NCI-H2196 treated with DMSO at 0.1 percent for 48 hours (cell line): ENCODE results near the gene CDK18.

ENCODE experiments used
- DNase-seq: peaks from one replicate; lab custom pipeline; 2025; ENCODE audit not compliant: unreplicated experiment; lab: John Stamatoyannopoulos, UW

CDK18 gene

DNA sequence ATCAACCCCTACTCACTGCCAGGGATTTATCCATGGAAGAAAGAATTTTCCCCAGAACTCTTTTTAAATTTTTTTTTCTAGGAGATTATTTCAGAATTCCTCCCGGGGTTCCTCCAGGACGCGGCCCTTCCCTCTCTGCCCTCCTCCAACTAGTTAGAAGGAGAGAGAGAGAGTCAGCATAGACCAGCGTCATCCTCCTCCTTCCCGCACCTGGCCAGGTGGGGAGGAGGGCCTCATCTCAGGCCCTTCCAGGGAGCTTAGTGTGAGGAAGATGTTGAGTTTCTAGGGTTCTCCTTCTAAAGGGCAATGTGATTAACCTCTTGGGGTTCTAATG lies 63.6 kb downstream of the CDK18 start:
- no peak for DNase-seq

GRCh38 chr1:205568469-205569361 lies 64.2 kb downstream of the CDK18 start:
- no peak for DNase-seq

GRCh38 chr1:205569411-205570172 lies 65.1 kb downstream of the CDK18 start:
- DNase-seq = no peak

DNA sequence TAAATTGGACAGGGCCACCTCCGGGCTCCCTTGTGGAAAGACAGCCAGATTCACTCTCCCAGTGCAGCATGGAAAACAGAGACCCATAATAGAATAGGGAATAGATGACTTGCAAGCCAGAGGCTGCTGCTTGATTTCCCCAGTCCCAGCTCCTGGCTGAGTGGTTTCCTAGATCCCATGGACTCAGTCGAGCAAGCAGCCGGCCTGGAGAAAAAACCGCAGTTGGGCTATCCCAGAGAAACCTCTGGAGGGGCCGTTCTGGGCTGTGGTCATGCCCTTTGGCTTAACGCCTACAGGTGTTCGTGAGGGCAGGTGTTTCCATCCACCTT lies 65.7 kb downstream of the CDK18 start:
- DNase-seq = no peak

DNA sequence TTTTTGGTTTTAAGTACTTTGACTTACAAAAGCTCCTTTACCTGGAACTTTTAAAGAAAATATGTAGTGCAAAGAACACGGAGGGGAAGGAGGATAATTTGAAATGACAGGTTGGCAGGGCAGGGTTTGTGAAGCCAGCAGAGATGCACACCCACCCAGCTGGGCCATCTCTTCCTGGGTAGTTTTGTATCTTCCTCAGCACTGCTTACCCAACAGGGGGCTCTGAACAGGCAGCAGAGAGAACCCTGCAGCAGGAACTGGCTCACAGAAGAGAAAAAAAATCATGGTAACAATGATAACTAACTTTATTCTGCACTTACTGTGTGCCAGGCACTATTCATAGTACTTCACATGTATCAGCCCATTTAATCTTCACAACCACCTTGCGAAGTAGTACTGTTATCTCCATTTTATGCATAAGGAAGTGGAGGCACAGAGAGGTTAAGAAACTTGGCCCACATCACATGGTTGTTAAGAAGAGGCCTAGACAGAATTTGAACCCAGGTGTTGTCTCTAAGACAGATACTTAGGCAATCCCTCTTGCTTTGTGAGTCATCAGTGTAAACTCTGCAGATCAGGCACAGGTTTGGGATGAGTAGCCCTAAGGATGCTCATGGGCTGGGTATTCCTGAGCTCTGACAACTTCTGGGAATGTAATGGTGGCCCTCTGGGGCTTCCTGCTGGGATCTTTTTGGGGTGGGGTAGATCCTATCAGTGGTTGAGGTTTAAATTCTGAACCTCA lies 66.5 kb downstream of the CDK18 start:
- no peak for DNase-seq

DNA sequence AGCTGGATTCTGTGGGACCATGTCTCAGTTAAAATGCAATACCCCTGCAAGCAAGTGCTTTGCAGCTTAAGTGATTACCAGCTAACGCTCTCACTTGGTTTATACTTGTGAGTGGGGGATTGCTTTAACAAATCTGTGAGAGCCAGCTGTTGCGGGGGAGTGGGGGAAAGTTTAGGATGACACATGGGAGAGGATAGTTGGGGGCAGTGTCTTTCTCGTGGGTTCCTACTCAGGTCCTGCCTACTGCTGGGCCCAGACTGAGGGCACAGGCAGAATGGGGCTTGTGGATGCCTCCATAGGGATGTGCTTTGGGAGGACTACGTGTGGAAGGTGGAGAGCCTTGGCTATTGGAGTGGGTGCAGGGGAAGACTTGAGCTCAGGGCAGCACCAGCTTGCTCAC lies 67.3 kb downstream of the CDK18 start:
- DNase-seq = no peak

- DNase-seq = no peak
Measured at GRCh38 chr1:205572421-205572820, 68.0 kb downstream of the CDK18 start.

GRCh38 chr1:205575294-205575885 lies 70.9 kb downstream of the CDK18 start:
- no peak for DNase-seq

DNA sequence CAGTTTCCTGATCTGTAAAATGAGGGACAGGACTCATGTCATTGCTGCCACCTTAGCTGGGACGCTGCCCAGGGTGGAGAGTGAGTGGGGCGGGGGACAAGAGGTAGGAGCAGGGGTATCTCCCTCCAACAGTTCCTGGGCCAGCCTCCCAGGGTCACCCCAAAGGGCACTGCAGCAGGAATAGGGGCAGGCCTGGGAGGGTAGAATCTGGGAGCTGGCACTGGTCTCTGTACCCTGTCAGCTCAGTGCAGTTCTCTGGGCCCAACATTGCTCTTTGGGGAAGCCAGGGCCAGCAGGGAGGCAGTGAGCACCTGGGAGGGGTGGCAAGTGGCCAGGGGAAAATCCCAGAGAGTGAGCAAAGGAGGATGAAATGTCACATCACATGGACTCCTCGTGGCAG lies 71.5 kb downstream of the CDK18 start:
- no peak for DNase-seq

GRCh38 chr1:205576805-205577761 lies 72.6 kb downstream of the CDK18 start:
- no peak for DNase-seq

DNA sequence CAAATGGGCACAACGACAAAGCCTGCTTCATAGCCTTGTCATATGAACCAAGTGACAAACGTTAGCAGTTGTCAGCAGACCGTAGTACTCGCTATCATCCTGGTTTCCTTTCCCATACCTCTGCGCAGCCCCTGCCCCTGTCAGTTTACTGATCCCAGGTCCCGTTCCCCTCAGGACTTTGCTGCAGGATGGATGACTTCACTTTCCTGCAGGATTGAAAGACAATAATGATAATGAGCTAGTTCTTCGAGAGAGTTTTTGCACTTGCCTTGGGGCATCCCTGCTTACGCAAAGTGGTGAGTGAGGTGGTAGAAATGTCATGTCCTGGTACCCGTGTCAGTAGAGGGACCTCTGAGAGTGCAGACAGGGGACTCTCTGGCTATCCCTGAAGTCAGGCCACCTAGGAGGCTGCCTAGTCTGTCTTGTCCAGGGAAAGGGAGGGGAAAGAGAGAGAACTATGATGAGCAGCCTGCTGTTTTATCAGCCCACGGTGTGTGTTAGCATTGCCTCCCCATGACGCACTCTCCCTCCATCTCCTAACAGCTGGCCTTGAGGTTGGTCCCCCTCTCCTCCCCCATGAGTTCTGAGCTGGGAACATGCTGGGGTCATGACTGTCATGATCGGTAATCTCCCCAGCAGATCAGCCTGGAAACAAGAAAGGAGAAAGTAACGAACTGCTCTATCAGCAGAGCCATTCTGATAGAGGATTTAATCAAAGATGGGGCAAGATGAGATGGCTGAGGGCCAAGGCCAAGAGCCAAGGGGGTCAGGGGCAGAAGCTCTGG lies 73.6 kb downstream of the CDK18 start:
- no peak for DNase-seq

DNA sequence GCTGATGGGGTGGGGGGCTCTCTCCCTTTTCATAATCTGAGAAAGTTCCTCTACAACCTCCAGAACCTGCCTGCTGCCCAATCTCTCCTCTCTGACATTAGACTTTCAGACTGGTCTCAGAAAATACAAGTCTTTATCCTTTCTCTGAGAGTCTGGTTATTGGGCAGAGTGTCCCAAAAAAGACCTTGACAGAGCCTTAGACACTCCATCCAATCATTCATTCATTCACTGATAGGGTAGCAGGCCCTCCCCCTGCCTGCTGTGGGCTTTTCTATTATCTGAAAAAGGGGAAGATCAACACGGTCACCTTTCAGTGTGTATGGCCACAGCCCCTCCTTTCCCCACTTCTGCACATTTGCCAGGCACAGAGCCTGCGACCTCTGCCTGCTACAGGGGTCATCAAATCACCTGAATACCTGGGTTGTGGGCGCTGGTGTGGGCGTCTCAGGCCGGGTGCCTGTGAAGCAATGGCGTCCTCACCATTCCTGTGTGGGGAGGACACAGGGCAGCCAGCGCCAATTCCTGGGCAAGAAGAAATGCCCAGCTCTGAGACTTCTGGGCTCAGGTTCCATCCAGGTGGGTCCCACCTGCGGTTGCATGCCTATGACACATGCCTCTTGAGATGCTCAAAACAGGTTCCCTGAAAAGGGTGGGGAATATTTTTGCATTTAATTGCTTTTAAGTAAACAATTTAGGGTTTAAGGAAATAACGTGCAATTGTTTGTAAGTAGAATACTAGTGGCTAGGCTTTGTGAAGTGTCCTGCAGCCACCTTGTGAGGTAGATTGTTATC lies 74.5 kb downstream of the CDK18 start:
- peak; percentile 60 for DNase-seq

GRCh38 chr1:205579711-205580110 lies 75.2 kb downstream of the CDK18 start:
- no peak for DNase-seq

- no peak for DNase-seq
Measured at GRCh38 chr1:205580140-205580922, 75.9 kb downstream of the CDK18 start.

DNA sequence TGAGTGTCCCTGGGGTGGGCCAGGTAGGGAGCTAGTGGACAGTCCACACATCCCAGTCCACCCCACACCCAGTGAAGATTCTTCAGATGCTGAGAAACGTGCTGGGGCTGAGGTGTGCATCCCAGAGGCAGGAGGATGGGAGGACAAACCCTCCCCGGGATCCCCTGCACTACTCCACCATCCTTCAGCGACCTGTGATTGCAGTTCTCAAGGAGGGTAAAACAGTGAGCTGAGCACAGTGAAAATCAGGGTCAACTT lies 76.4 kb downstream of the CDK18 start:
- DNase-seq = no peak

DNA sequence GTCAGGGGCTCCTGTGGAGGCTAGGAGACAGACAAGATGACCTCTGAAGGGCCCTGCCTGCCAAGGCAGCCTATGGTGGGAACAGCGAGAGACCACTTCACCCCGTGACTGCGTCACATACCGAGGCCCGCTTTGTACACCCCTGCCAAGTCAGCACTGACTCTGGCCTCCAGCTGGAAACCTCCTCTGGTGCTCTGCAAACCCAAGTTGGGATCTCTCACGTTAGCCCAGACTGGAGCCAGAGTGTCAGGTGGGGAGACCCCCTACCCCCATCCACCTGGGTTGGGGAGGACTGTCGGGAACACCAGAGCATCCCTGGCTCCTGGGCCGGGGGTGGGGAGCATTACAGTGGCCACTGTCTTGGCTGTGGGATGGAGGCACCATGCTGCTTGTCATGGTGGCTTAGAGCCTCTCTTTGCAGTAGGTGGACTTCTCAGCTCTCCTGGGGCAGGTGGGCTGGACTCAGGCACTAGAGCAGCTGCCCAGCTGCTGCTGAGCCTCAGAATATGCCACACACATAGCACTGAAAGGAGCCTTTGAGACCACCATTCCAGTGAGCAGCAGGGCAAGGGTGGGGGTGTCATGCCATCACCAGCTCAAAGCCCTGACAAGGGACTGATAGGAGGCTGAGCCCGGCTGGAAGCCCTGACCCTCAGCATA lies 77.0 kb downstream of the CDK18 start:
- no peak for DNase-seq

DNA sequence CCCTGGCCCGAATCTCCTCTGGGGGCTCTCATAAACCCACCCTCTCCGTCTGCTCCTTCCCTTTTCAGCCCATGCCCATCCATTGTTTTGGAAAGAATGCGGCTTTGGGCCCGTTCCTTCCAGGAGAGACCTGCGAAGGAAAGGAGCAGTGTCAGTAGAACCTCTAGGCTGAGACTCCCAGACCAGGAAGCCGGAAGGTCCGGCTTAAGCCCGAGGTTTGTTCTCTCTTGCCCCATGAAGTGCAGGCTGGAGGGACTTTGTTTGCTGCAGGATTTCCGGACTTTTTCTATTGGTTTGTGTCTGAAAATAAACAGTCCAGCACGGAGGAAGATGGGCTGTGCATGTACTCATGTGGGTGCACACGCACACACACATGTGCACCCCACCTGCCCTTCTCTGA lies 77.6 kb downstream of the CDK18 start:
- DNase-seq = no peak
